CD4-positive, alpha-beta T cell treated with Interleukin-6 at 100 ng/mL for 8 hours (primary cell): ENCODE data around the gene C4BPB.

Experiments used
- DNase-seq: peaks from one replicate; pipeline ENCODE4 v3.0.0-alpha.2; 2020; ENCODE audit warnings: mixed read lengths, low spot score

Gene C4BPB

GRCh38 chr1:207060596-207060995 is 28.1 kb upstream of the C4BPB start:
- no peak for DNase-seq

- DNase-seq, result no peak
Observed at GRCh38 chr1:207062058-207062457, 26.6 kb upstream of the C4BPB start.

- no peak for DNase-seq
Observed at GRCh38 chr1:207063014-207063413, 25.6 kb upstream of the C4BPB start.

GRCh38 chr1:207064561-207064960 is 24.1 kb upstream of the C4BPB start:
- no peak for DNase-seq

GRCh38 chr1:207067185-207067584 is 21.5 kb upstream of the C4BPB start:
- DNase-seq, result no peak

- DNase-seq, result no peak
Observed at GRCh38 chr1:207067665-207068064, 21.0 kb upstream of the C4BPB start.

GRCh38 chr1:207069061-207069460 is 19.6 kb upstream of the C4BPB start:
- DNase-seq, result no peak

- no peak for DNase-seq
Observed at GRCh38 chr1:207069858-207070506, 18.7 kb upstream of the C4BPB start.

- DNase-seq, result no peak
Observed at GRCh38 chr1:207070811-207071210, 17.8 kb upstream of the C4BPB start.

- peak; percentile 12 for DNase-seq
Observed at GRCh38 chr1:207071426-207071825, 17.2 kb upstream of the C4BPB start.

GRCh38 chr1:207072233-207072632 is 16.4 kb upstream of the C4BPB start:
- DNase-seq, result no peak

- no peak for DNase-seq
Observed at GRCh38 chr1:207073906-207074820, 14.5 kb upstream of the C4BPB start.

- no peak for DNase-seq
Observed at GRCh38 chr1:207076181-207076955, 12.3 kb upstream of the C4BPB start.

- no peak for DNase-seq
Observed at GRCh38 chr1:207077012-207077411, 11.6 kb upstream of the C4BPB start.

GRCh38 chr1:207077470-207078377 is 10.9 kb upstream of the C4BPB start:
- DNase-seq, result peak; percentile 69

GRCh38 chr1:207078578-207079132 is 10.0 kb upstream of the C4BPB start:
- DNase-seq, result no peak

GRCh38 chr1:207079706-207080241 is 8.9 kb upstream of the C4BPB start:
- DNase-seq, result no peak

- DNase-seq, result no peak
Observed at GRCh38 chr1:207081088-207081487, 7.6 kb upstream of the C4BPB start.

GRCh38 chr1:207081806-207082205 is 6.9 kb upstream of the C4BPB start:
- DNase-seq, result no peak

- no peak for DNase-seq
Observed at GRCh38 chr1:207084232-207084631, 4.4 kb upstream of the C4BPB start.

GRCh38 chr1:207084701-207085180 is 3.9 kb upstream of the C4BPB start:
- peak; percentile 62 for DNase-seq
